Measurements from ENCODE around the gene TOLLIP.

DNA sequence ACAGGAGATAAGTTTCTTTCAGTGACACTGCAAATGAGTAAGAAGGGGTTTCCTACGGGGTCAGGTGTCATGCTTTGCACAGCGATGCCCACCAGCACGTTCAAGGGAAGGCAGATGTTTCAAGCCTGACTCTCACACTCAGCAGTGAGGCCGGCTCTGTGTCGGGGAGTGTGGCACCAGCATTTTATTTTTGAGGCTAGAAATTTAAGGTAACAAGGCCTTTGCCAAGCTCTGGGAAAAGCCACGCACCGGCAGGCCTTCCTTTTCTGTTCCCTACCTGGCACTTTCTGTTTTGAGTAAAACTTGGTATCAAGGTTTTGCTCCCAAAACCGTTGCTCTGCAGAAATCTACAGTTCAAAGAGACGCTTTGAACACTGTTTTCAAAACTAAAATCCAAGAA lies 38.0 kb downstream of the TOLLIP start:
- TF ChIP-seq, protein P1, sequence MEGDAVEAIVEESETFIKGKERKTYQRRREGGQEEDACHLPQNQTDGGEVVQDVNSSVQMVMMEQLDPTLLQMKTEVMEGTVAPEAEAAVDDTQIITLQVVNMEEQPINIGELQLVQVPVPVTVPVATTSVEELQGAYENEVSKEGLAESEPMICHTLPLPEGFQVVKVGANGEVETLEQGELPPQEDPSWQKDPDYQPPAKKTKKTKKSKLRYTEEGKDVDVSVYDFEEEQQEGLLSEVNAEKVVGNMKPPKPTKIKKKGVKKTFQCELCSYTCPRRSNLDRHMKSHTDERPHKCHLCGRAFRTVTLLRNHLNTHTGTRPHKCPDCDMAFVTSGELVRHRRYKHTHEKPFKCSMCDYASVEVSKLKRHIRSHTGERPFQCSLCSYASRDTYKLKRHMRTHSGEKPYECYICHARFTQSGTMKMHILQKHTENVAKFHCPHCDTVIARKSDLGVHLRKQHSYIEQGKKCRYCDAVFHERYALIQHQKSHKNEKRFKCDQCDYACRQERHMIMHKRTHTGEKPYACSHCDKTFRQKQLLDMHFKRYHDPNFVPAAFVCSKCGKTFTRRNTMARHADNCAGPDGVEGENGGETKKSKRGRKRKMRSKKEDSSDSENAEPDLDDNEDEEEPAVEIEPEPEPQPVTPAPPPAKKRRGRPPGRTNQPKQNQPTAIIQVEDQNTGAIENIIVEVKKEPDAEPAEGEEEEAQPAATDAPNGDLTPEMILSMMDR (tag by site-specific recombination; IDR thresholded peaks at IDR 0.05): no peak
- no peak for TF ChIP-seq ZNF48 (tag by site-specific recombination; IDR thresholded peaks at IDR 0.05)
- TF ChIP-seq ZNF423 (tag by site-specific recombination; IDR thresholded peaks at IDR 0.05): no peak

Data from HEK293 (cell line).